HG03139 (cell line): ENCODE measurements around the gene RGSL1.

Experiments used
- ATAC-seq: cut with Tn5 transposase; IDR thresholded peaks from one replicate; pipeline ENCODE4 v1.9.1; 2021; ENCODE audit not compliant: unreplicated experiment

The RGSL1 gene

DNA sequence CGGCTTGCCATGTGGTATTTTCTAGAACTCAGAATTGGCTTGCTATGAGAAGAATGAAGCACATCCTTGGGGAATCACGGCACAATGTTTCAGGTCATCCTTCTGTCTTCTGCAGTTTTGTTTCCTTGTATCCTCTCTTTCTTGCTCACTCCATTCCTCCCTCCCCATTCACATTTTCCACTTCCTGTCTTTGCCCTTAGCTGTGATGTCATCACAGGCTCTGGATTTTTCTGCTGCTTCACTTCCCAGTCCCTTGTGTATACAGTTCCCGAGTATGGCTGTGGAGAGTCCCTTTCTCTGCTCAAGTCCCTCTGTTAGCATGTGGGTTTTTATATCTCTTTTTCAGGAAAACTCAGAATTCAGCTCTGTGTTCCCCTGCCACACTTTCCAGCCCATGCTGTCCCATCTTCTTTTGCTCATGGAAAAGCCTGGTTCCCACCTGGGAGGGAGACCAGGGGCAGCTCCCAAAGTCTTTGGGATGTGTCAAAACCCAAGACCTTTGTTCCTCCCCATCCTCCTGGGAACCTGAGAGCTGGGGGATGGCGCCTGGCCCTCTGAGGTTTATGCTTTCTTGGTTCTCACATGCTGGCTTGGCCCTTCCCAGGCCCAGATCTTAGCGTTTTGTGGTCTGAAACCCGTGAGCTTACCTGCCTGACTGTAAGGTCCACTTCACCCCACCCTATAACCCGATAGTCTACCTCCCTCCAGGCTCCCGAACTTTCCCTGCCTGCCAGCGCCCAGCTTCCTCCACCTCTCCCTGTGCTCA is 159.1 kb downstream of the RGSL1 start:
- no peak for ATAC-seq
